NCI-H2029 (cell line): ENCODE measurements around the gene THSD4.
"Not testable (repeated sequence)": the region's sequence is repeated elsewhere in the genome, so short reads cannot be mapped to it uniquely, and the experiment has no call there.

ENCODE experiments used
- DNase-seq: peaks from one replicate; lab custom pipeline; 2025; lab: John Stamatoyannopoulos, UW

THSD4 gene

DNA sequence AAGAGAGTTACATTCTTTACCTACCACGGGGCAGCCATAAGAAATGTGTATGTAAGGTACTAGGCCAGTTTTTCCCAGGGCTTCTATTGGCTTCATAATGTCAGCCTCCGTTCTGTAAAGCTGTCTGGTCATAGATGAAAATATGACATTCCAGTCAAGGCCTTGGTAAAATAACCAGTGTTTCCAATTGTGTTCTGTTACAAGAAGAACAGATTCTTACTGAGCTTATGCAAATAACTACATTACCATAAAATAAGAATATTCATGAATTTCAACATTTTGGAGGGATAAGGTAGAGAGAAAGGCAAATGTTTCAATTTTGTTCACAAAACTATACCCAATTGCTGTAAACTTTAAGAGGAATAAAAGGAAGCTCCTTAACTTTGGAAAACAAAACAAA, 315.5 kb downstream of the THSD4 start:
- no peak for DNase-seq

DNA sequence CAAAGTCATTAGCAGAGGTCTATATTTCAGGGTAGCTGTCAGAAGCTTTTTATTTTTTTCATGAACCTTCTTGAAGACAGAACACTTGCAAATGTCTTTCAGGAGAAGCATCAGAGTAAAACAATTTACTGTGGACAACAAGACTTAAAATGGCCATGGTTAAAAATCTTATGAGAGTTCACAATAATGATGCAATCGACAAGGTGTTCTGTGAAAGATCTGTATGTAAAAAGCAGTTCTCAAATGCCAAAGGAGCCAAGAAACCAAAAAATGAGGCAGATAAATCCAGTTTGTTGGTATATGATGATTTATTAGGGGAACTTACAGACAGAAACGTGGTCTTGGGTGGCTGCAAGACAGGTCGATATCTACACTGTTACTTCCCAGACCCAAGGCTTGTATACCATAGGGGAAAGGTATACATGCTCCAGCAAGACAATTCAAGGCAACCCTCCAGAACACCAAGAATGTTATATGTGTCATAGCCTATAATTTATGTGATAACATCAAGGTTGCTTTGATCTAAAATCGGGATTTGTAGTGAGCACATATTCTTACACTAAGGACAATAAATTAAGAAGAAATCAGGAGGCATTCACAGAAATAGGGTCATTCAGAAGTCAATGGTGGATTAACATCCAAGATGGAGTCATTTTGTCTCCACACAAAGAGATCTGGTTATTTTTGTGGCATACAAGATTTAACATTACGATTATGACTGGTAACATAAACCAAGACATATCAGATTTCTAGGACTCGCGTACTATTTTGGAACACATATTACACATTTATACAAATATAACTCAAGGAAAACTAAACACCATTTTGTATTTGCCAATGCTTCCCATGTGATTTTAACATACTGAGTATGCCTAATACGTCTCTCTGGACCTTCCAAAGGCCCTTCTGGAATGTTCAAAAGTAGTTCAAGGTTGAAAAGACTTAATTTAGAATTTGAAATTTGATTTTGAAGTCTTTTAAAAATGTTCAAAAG, 316.4 kb downstream of the THSD4 start:
- DNase-seq = no peak

DNA sequence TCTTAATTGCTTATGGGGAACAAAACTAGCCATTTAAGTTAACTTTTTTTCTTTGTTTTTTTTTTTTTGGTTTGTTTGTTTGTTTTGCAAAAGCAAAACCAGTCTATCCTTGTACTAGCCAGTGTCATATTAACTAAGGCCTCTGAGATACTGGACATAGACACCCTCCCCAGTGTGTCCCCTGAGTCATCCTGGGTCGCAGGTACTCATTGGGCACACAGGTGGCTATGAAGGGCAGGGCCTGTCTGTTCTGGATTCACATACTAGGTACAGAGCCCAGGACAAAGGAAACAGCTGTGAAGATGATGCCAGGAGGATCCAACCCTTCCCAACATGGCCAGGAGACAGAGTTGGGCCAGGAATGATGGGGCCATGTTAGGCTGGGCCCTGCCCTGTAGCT, 318.1 kb downstream of the THSD4 start:
- DNase-seq = no peak

DNA sequence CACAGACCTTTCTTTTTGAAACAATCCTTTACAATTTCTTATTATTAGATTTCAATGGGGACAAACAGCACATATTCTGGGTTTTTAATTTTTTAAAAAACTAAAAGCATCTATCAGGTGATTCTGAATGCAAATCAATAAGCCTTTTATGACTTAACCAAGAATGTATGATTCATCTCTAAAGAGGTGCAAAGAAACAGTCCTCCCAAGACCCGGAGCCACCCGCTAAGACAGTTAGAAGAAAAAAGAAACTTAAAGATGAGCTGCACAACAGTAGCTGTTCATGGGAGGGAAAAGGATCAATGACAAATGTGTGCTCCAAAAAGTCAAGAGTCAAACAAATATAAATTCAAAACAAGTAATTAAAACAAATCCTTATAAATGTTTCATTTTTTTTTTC, 319.5 kb downstream of the THSD4 start:
- no peak for DNase-seq

DNA sequence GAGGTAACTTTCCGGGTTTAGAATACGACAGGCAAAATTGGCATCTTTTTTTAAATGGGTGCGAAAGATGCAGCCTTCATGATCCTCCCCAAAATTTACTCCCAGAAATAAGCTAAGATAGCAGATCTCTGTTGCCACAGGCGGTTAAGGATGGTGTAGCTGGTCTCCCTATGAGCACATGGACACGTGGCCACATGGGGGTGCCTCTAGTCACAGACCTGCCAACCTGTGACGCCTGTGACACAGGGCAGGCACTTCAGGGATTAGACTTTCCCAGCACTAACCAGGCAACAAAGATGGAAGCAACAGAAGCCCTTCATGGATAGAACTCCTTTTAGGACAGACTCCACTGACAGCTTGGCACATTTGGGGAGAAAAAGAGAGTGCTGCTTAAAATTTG, 320.3 kb downstream of the THSD4 start:
- no peak for DNase-seq

DNA sequence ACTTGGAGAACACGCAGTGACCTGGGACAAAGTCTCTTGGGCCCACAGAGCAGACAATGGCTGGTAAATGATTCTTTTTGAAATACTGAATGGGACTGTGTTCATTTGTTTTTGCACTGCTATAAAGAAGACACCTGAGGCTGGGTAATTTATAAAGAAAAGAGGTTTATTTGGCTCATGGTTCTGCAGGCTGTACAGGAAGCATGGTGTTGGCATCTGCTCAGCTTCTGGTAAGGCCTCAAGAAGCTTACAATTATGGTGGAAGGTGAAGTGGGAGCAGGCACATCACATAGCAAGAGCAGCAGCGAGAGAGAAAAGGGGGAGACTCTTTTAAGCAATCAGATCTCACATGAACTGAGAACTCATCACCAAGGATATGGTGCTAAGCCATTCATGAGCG, 321.6 kb downstream of the THSD4 start:
- DNase-seq = no peak

DNA sequence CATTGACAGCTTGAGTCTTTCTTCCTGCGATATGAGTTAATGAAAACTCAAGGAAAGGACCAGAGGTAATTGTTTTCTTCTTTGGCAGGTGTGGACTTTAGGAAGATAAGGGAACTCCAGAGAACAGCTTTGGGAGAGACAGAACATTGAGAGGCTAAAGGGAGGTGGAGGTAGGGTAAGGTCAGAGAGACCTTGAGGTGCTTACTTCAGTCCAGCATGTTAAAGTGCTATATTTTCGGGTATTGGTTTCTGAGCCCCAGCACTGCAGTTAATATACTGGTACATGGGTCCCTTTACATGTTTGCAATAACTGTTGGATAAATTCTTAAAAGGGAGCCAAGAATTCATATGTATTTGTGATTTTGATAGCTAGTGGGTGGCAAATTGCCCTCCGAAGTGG, 322.1 kb downstream of the THSD4 start:
- no peak for DNase-seq

DNA sequence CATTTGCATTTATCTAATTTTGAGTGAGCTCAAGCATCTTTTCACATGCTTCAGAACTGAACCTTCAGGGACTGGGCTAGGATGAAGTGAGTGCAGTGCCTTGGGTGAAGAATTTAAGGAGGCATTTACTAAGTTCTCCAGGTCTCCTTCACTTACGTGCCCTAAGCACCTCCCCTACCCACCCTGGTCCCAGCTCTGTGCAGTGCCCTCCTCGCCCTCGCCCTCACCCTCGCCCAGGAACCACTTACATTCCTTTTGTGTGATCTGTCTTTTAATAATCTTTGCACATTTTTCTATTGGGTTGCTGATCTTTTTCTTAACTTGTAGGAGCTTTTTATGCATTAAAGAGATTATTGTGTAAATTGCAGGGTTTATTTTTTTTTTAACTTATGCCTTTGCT, 322.6 kb downstream of the THSD4 start:
- no peak for DNase-seq

DNA sequence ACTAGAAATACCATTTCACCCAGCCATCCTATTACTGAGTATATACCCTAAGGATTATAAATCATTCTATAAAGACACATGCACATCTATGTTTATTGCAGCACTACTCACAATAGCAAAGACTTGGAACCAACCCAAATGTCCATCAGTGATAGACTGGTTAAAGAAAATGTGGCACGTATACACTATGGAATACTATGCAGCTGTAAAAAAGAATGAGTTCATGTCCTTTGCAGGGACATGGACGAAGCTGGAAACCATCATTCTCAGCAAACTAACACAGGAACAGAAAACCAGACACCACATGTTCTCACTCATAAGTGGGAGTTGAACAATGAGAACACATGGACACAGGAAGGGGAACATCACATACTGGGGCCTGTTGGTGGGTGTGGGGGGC, 324.2 kb downstream of the THSD4 start:
- DNase-seq = not testable (repeated sequence)

DNA sequence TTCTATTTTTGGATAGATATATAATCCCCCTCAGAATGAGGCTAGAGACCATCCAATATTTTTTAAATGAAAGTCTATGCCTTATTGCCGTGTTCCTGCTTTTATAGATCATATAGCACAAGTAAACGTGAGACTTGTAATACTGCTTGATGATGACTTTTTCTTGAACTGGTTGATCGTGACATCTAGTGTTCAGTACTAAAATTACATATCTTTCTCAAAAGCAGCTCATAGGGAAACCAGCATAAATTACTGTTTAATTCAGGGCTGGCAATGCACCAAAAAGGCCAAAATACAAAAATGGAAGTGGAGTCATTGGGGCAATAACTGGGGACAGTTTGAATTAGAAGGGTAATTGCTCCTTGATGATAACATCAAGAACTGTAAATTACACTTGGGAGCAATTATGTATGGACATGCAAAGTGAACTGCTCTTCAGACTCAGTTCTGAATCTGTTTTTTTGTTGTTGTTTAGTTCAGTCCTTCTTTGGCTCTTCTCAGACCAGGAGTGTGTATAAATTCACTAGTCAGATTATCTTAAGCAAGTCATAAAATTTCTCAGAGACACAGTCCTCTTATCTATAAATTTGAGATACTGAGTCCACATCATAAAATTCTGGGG, 325.3 kb downstream of the THSD4 start:
- no peak for DNase-seq

DNA sequence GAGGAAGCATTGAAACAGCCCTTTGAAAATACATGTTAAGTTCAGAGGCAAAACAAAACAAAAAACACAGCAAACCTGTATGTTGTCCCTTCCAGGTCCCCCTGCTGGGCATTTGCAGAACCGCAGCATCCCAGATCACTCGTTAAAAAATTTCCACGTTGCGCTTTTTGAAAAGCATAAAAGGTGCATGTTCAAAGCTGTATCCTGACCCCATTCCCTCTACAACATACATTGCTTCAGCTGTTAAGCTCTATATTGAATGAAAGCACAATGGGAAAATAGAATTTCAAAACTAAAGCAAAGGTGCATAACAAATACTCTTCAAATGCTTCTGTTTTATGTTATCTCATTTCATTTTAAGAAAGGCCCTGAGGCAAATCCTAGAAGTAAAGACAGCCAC, 328.3 kb downstream of the THSD4 start:
- DNase-seq = no peak

DNA sequence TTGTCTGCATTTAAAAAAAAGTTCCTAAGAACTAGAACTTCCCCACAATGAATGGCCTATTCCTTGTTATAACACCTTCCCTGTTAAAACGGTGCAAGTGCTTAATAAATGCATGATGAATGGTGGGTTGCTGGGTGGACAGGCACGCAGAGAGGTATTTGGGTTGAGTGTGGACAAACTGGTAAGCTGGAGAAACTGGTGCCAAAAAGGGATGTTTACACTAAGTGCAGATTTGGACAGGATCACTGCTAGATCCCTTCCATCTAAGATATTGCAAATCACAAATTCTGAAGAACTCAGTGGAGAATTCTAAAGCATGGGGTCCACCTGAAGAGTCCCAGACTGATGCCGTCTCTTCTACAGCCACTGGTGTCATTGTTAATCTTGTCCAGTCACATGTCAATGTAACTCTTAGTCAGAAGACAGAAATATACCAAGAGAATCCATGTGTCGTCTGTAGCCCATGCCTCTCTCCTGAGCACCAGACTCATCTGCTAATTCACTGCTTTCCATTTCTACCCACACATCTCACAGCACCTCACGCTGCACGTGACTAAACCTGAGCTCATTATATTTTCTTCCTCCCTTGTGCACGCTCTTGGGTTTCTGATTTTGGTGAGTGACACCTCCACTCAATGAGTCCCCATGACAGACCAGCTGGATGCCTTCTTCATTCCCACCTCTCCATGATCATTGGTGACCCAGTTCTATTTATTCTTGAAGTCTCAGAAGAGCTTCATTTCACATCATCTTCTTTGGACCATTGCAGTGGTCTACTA, 328.9 kb downstream of the THSD4 start:
- DNase-seq = no peak

DNA sequence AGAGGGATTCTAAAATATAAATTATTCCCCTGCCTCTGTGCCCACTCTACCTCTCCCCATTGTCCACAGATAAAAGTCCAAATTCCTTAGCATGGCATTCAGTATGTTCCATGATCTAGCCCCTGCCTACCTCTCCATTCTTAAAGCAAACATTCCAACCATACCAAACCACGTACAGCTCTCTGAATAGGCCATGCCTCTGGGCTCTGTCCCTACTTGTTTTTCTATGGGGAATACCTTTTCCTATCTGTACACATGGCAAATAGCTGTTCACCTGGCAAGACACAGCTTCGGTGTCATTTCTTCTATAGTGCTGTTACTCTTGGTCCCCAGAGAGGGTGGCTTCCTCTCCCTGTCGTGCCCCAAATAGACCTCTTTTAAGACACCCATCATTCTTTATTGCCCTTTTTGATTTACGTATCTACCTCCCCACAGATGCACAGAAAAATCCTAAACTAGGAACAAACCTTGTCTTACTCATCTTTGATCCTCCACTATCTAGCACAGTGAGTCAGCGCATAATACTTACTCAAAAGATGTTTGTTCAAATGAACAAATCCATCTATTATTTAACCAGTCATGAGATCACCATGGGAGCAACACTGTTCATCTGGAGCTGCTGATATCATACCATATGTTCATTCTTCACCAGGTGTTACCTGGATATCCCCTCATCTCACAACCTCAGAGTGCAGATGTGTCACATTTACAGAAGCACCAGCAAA, 329.8 kb downstream of the THSD4 start:
- no peak for DNase-seq

DNA sequence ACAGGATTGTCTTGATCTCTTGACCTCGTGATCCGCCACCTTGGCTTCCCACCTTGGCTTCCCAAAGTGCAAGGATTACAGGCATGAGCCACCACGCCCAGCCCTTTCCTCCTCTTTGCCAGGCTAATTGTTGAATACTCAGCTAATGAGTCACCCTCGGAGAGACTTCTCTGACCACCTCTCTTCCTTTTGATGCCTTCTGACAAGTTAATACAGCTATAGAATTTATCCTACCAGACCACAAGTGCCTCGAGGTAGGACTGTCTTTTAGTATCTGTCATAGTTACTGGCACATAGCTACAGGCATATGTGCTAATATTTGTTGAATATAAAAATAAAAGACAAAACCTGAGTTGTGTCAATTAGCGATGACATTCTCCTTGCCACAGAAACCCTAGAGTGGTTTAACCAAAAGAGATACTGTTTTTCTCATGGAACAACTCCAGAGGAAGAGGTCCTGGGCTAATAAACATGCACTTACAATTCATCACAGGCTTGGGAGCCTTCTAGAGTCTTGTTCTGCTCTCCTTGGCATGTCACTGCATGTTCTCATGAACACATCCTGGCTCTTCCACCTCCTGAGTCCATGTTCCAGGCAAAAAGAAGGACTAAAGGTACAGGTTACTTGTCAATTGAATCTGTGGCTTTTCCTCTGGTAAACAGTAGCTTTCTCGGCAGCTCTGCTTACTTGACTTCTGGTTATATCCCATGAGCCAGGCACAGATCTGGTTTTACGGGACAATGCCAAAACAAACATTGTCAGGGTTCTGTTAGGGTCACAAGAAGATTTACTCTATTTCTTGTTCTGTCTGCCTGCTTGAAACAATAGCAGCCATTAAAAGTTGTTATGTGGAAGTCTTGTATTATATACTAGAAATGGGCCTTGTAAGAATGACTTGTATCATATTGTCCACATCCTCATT, 332.3 kb downstream of the THSD4 start:
- no peak for DNase-seq

DNA sequence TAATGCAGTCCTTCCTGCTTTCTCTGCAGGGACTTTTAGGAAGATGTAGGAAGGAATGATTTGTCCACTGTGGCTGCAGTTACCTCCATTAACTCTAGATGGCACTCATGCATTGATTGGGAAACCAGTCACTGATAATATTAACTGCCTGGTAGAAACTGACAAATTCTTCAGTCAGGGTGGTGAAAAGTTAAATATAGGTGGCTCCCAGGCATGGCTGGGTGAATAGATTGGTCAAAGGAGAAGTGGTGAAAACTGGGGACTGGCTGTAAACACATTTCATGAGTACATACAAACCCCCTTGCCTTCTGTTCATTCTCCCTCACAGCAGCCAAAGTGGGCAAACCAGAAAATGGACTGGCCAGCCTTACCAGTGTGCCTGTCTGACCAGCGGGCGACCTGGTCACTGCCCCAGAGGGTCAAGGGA, 333.4 kb downstream of the THSD4 start:
- DNase-seq = peak; percentile 20

DNA sequence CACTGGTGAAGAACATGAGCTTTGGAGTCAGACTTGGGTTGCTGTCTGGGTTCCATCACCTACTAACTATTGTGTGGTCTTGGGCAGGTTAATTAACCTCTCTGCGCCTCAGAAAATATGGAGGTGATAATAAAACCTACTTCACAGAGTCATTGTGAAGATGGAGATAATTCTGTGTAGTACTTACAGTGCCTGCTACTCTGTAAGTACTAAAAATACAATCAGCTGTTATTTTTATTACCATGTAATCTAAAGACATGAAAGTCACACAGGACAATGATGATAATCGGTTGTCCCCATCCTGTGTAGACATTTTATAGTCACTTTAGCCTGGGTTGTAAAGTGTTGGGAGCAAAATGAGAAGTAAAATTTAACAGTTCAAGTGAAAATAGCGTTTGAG, 334.1 kb downstream of the THSD4 start:
- no peak for DNase-seq

DNA sequence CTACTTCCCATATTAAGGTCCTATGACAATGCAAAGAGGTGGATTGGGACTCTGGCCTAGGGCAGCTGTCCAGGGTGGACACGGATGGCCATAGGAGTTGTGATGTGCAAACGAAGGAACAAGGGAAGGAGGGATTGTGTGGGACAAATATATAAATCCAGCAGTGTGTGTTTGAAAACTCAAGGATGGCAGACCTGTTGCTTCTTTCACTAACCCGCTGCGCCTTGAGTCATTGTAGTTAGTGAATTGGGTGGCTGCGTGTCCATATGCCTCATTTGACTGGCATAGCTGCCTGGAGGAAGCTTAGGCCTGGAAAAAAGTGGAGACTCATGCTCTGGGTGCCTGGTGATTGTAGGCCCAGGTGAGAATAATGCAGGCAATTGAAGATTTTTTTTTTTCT, 334.7 kb downstream of the THSD4 start:
- no peak for DNase-seq

DNA sequence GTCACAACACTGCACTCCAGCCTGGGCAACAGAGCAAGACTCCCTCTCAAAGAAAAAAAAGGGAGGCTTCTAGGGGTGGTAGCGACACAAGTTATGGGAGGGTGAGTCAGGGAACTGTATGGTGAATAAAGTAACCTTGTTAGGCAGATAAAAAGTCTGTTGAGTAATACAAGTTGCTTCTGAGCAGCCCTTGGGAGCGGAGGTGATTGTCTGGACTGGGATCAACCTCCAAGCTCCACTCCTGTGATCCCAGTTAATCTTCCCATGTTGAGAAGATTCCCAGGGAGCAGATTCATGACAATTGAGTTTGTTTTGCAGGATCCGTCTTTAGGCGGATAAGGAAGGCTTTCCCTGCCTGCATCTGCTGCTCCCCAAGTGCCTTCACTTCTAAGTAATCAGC, 335.9 kb downstream of the THSD4 start:
- no peak for DNase-seq

DNA sequence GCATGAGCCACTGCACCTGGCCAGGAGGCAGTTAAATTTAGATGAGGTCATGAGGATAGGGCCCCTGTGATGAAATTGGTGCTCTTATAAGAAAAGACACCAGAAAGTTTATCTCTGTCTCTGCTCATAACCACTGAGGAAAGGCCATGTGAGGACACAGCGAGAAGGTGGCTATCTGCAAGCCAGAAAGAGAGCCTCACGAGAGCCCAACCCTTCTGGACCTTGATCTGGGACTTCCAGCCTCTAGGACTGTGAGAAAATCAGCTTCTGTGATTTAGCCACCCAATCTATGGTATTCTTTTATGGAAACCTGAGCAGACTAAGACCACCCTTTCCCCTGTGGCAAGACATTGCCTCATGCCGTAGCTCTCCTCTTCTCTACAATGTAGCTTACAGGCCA, 337.6 kb downstream of the THSD4 start:
- no peak for DNase-seq

DNA sequence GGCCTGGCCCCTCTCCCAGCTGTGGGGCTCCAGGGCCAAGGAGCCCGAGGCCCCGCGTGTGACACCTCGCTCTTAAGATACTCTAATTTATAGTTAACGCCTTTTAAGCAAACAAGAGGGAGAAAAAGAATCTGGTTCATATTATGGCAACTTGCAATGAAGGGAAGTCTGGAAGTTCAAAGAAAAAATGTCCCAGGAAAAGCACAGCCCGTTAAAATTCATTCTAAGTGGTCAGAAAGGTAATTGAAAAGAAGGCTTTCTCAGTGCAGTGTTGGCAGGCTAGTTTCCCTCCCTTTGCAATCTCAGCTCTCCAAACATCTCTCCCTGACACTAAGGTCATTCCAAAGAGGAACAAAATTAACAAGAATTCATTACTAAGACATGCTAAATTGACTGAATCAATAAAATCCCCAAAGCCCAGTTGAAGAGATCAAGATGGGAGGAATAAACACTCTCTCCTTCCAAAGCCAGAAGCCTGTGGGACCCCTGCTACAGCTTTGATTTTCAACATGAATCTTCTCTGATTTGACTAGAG, 339.3 kb downstream of the THSD4 start:
- no peak for DNase-seq

DNA sequence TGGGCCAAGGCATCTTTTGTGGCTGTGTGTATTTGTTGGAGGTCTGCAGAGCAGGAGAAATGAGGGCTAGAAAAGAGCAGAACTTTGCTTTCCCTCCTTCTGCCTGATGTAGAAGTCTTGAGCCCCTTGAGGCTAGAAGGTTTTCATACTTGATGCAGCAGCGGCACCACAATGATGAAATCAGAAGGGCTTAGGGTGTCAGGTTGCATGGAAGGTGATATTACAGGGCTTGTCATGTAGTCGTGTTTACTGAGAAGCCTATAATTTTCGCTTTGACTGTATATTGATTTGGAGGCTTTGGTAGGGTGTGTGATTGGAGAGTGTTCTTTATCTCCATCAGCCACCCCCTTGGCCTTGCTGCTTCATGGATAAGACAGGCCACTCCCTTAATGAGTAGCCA, 339.8 kb downstream of the THSD4 start:
- DNase-seq = peak; percentile 15
